Skeletal muscle tissue (tissue), 4 donors: ENCODE results near the gene MRPS24. TPM values are rescaled to one million over a fixed set of nuclear protein-coding genes. Genes with fewer than 3 reads are reported as not detected.
A peak's percentile ranks its signal among the peaks of the same experiment; 100 is the strongest.

Experiments
- H3K27ac ChIP-seq: one replicate; pipeline ENCODE4 v1.7.0; 2013; ENCODE audit warnings: mild to moderate bottlenecking, low read depth, low read length, inconsistent platforms
- H3K27me3 ChIP-seq, 3 donors: one replicate each; pipeline ENCODE4 v1.7.0; 2013; ENCODE audit warnings: low read length in 3 of 3; ENCODE audit not compliant: control insufficient read depth in 3 of 3, insufficient read depth in 3 of 3
- H3K36me3 ChIP-seq, 3 donors: one replicate each; pipeline ENCODE4 v1.7.0; 2013; ENCODE audit warnings: low read length in 3 of 3; ENCODE audit not compliant: control insufficient read depth in 3 of 3, insufficient read depth in 3 of 3
- H3K4me1 ChIP-seq, 3 donors: one replicate each; pipeline ENCODE4 v1.7.0; 2013; ENCODE audit warnings: low read length in 3 of 3, mild to moderate bottlenecking in 3 of 3; ENCODE audit not compliant: control insufficient read depth in 3 of 3, insufficient read depth in 3 of 3
- H3K4me3 ChIP-seq, 3 donors: one replicate each; pipeline ENCODE4 v1.7.0; 2013; ENCODE audit warnings: low read length in 3 of 3
- H3K9ac ChIP-seq, 3 donors: one replicate each; pipeline ENCODE4 v1.7.0; 2013; ENCODE audit warnings: low read length in 3 of 3, mild to moderate bottlenecking in 3 of 3, moderate library complexity in 2 of 3, low read depth in 1 of 3
- H3K9me3 ChIP-seq, 3 donors: one replicate each; pipeline ENCODE4 v1.7.0; 2013; ENCODE audit warnings: low read length in 3 of 3; ENCODE audit not compliant: control insufficient read depth in 3 of 3
- total RNA-seq: library from RNA; depleted of rRNA; stranded (reverse); fragments of >200 nt; gene quantifications from one replicate; pipeline ENCODE4 v1.2.3, GENCODE V29; 2014
- donor health status: Osteomylitis.

The MRPS24 gene
- total RNA-seq, 1 donor from 2014 or later, result 55.8 TPM

GRCh38 chr7:43877968-43878864 lies 8.9 kb upstream of the MRPS24 start:
- peak overlapping the region; percentile 16 to 73 (median 65) for H3K9ac ChIP-seq
- H3K27me3 ChIP-seq, result no peaks in the 10 kb centered on the region
- peak overlapping the region; percentile 10 to 60 (median 58) for H3K4me3 ChIP-seq
- peak overlapping the region; percentile 90 for H3K27ac ChIP-seq
- H3K4me1 ChIP-seq, result peaks cover 39 to 47% (median 41%) of the 10 kb centered on the region in 3 donors
- H3K36me3 ChIP-seq, result peaks cover 42 to 55% (median 50%) of the 10 kb centered on the region in 3 donors
- H3K9me3 ChIP-seq, result no peaks in the 10 kb centered on the region

- H3K36me3 ChIP-seq, result peaks cover 42 to 55% (median 50%) of the 10 kb centered on the region in 3 donors
- H3K9me3 ChIP-seq, result no peaks in the 10 kb centered on the region
- peak overlapping the region; percentile 90 for H3K27ac ChIP-seq
- H3K27me3 ChIP-seq, result no peaks in the 10 kb centered on the region
- H3K4me1 ChIP-seq, result peaks cover 48 to 58% (median 50%) of the 10 kb centered on the region in 3 donors
- peak overlapping the region; percentile 16 to 73 (median 65) for H3K9ac ChIP-seq
- peak overlapping the region; percentile 11 to 60 (median 58) for H3K4me3 ChIP-seq
Measured at GRCh38 chr7:43876976-43877745, 7.8 kb upstream of the MRPS24 start.

- Histone ChIP-seq H3K9ac (no peak overlapping the region), H3K36me3 (peaks cover 42 to 55% (median 48%) of the 10 kb centered on the region in 3 donors), H3K27ac (peak overlapping the region; percentile 90), H3K9me3 (no peaks in the 10 kb centered on the region), H3K4me1 (peaks cover 54 to 63% (median 55%) of the 10 kb centered on the region in 3 donors), H3K27me3 (no peaks in the 10 kb centered on the region), H3K4me3 (peak overlapping the region in 2 of 3 donors; percentile 35 to 60)
Measured at GRCh38 chr7:43876241-43876640, 6.9 kb upstream of the MRPS24 start.

- Histone ChIP-seq H3K36me3 (peaks cover 26 to 30% (median 26%) of the 10 kb centered on the region in 3 donors), H3K4me3 (peak overlapping the region in 1 of 3 donors; percentile 12), H3K9ac (peak overlapping the region in 1 of 3 donors; percentile 51), H3K27ac (peak overlapping the region; percentile 85), H3K4me1 (peaks cover 50 to 59% (median 52%) of the 10 kb centered on the region in 3 donors), H3K27me3 (no peaks in the 10 kb centered on the region), H3K9me3 (no peaks in the 10 kb centered on the region)
Measured at GRCh38 chr7:43873300-43873699, 4.0 kb upstream of the MRPS24 start.

- Histone ChIP-seq H3K9me3 (no peaks in the 10 kb centered on the region), H3K27ac (peak overlapping the region; percentile 85), H3K4me3 (peak overlapping the region in 2 of 3 donors; percentile 3 to 12), H3K27me3 (no peaks in the 10 kb centered on the region), H3K9ac (peak overlapping the region in 2 of 3 donors; percentile 16 to 51), H3K36me3 (peaks cover 22 to 25% (median 22%) of the 10 kb centered on the region in 3 donors), H3K4me1 (peaks cover 45 to 57% (median 45%) of the 10 kb centered on the region in 3 donors)
Measured at GRCh38 chr7:43872406-43873110, 3.2 kb upstream of the MRPS24 start.

GRCh38 chr7:43871064-43871463 lies 1.7 kb upstream of the MRPS24 start:
- no peak overlapping the region for H3K4me3 ChIP-seq
- H3K27me3 ChIP-seq, result no peaks in the 10 kb centered on the region
- H3K9ac ChIP-seq, result no peak overlapping the region
- H3K4me1 ChIP-seq, result peaks cover 32 to 42% (median 36%) of the 10 kb centered on the region in 3 donors
- H3K36me3 ChIP-seq, result peaks cover 16 to 23% (median 21%) of the 10 kb centered on the region in 3 donors
- no peak overlapping the region for H3K27ac ChIP-seq
- no peaks in the 10 kb centered on the region for H3K9me3 ChIP-seq

- peak overlapping the region; percentile 89 for H3K27ac ChIP-seq
- peak overlapping the region in 1 of 3 donors; percentile 90 for H3K4me3 ChIP-seq
- peak overlapping the region in 1 of 3 donors; percentile 87 for H3K9ac ChIP-seq
- H3K27me3 ChIP-seq, result no peaks in the 10 kb centered on the region
- peaks cover 29 to 37% (median 36%) of the 10 kb centered on the region in 3 donors for H3K4me1 ChIP-seq
- H3K36me3 ChIP-seq, result peaks cover 13 to 20% (median 18%) of the 10 kb centered on the region in 3 donors
- no peaks in the 10 kb centered on the region for H3K9me3 ChIP-seq
Measured at GRCh38 chr7:43870316-43870715, 999 bp upstream of the MRPS24 start.

- Histone ChIP-seq H3K9me3 (no peaks in the 10 kb centered on the region), H3K27ac (peak overlapping the region; percentile 89), H3K36me3 (peaks cover 10 to 20% (median 19%) of the 10 kb centered on the region in 3 donors), H3K9ac (peak overlapping the region; percentile 87 to 90 (median 90)), H3K4me3 (peak overlapping the region; percentile 86 to 90 (median 88)), H3K4me1 (peaks cover 29 to 37% (median 36%) of the 10 kb centered on the region in 3 donors), H3K27me3 (no peaks in the 10 kb centered on the region)
Measured at GRCh38 chr7:43869867-43870240, 537 bp upstream of the MRPS24 start.

- peak overlapping the region; percentile 68 to 86 (median 73) for H3K9ac ChIP-seq
Measured at GRCh38 chr7:43868681-43869005, 674 bp downstream of the MRPS24 start.

More at GRCh38 chr7:43868681-43869005, 674 bp downstream of the MRPS24 start:
- Histone ChIP-seq H3K9me3 (no peaks in the 10 kb centered on the region), H3K27me3 (no peaks in the 10 kb centered on the region), H3K4me1 (peaks cover 28 to 34% (median 32%) of the 10 kb centered on the region in 3 donors), H3K4me3 (peak overlapping the region; percentile 80 to 90 (median 88)), H3K27ac (peak overlapping the region; percentile 89), H3K36me3 (peaks cover 10 to 20% (median 19%) of the 10 kb centered on the region in 3 donors)
